PC-9 (cell line): Measurements from ENCODE around the gene ITFG1. TPM values are rescaled to one million over a fixed set of nuclear protein-coding genes. Genes with fewer than 3 reads are reported as not detected.

Experiments used
- BruUV-seq: library from RNA; stranded (reverse); fragments of 400-500 nt; replicated peaks from 2 replicates; lab custom pipeline; 2021; lab: Mats Ljungman, UMichigan
- CTCF ChIA-PET: fragments of 300-600 bp; sonication (Branson Sonifier 250); formaldehyde crosslinking; loops from one replicate; lab custom pipeline; 2022; ENCODE audit warnings: antibody characterized with exemption; lab: Charles Lee
- POLR2A ChIA-PET: fragments of 300-600 bp; sonication (Branson Sonifier 250); formaldehyde crosslinking; loops from one replicate; lab custom pipeline; 2022; ENCODE audit warnings: antibody characterized with exemption; ENCODE audit not compliant: unreplicated experiment; lab: Charles Lee
- DNase-seq, 2 experiments: peaks; one replicate each; pipeline versions ENCODE4 v3.0.0 to v3.0.0-alpha.2; 2015 to 2022; ENCODE audit warnings: mixed read lengths in 1 of 2
- H2AFZ ChIP-seq: fragments of 200-600 bp; sonication (generic); 2 replicates; pipeline ENCODE4 v1.8.1; 2017; ENCODE audit warnings: antibody characterized with exemption
- H3F3A ChIP-seq: fragments of 200-600 bp; sonication (generic); 2 replicates; pipeline ENCODE4 v1.8.1; 2017; ENCODE audit warnings: antibody characterized with exemption, mild to moderate bottlenecking, low read depth; ENCODE audit not compliant: insufficient read depth
- H3K27ac ChIP-seq: fragments of 200-600 bp; sonication (generic); 2 replicates; pipeline ENCODE4 v1.6.1; 2016; ENCODE audit warnings: mixed run types
- H3K27me3 ChIP-seq: fragments of 200-600 bp; sonication (generic); 2 replicates; pipeline ENCODE4 v1.6.1; 2016; ENCODE audit warnings: low read depth, mixed run types; ENCODE audit not compliant: insufficient read depth
- H3K36me3 ChIP-seq: fragments of 200-600 bp; sonication (generic); 2 replicates; pipeline ENCODE4 v1.6.1; 2016; ENCODE audit warnings: low read depth, mixed run types
- H3K4me1 ChIP-seq: fragments of 200-600 bp; sonication (generic); replicated peaks from 2 replicates; pipeline ENCODE4 v1.6.1; 2016; ENCODE audit warnings: mixed run types; ENCODE audit not compliant: insufficient read depth
- H3K4me2 ChIP-seq: fragments of 200-600 bp; sonication (generic); 2 replicates; pipeline ENCODE4 v1.6.1; 2017; ENCODE audit warnings: mixed run types
- H3K4me3 ChIP-seq: fragments of 200-600 bp; sonication (generic); 2 replicates; pipeline ENCODE4 v1.6.1; 2016; ENCODE audit warnings: mixed run types
- H3K79me2 ChIP-seq: fragments of 200-600 bp; sonication (generic); 2 replicates; pipeline ENCODE4 v1.6.1; 2017; ENCODE audit warnings: low read depth, mixed run types
- H3K9me2 ChIP-seq: fragments of 200-600 bp; sonication (generic); 2 replicates; pipeline ENCODE4 v1.8.1; 2017; ENCODE audit warnings: mild to moderate bottlenecking; ENCODE audit not compliant: insufficient read depth
- H3K9me3 ChIP-seq: fragments of 200-600 bp; sonication (generic); 2 replicates; pipeline ENCODE4 v1.8.1; 2016; ENCODE audit warnings: low read depth; ENCODE audit not compliant: insufficient read depth
- H4K20me1 ChIP-seq: fragments of 200-600 bp; sonication (generic); 2 replicates; pipeline ENCODE4 v1.8.1; 2017; ENCODE audit not compliant: insufficient read depth
- CTCF ChIP-seq: fragments of 200-600 bp; sonication (generic); conservative IDR thresholded peaks from 2 replicates; pipeline ENCODE4 v1.6.1; 2017; ENCODE audit warnings: mixed run types, antibody characterized with exemption, mild to moderate bottlenecking, moderate library complexity
- EZH2 ChIP-seq: fragments of 200-600 bp; sonication (generic); IDR thresholded peaks from 2 replicates; pipeline ENCODE4 v1.8.0; 2017; ENCODE audit warnings: antibody characterized with exemption, low read depth
- intact Hi-C: fragments of 100-400 bp; cut with micrococcal nuclease; formaldehyde crosslinking; loops from one replicate; pipeline ENCODE4 v1.10.0; 2022; ENCODE audit not compliant: unreplicated experiment
- total RNA-seq: library from RNA; stranded (reverse); gene quantifications from 2 replicates; pipeline ENCODE4 v1.2.3, GENCODE V29; 2021

The ITFG1 gene
- total RNA-seq, 1 experiment from 2014 or later, result 33.0 TPM

DNA sequence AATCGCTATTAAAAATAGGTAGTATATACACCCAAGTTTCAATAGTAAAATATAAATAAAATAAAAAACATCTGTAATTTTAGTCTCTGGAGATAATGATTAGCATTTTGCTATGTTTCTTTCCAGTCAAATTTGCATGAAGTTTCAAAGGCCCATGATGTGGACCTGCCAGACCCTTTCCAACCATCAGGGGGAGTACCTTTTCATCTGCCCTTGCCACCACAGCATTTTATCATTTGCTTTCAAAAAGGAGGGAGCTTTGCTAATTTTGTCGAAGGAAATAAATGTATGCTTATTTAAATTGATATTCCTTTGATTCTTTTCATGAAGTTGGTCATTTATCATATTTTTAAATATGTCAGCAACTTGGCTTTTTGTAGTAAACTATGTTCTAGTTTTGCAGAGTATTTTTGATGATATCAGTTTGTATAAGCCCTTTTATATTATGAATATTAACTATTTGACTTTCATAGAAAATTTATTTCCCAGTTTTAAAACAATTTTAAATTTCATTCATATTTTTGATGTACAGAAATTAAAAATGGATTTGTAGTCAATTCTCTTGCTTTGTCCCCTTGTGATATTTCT lies 201.9 kb downstream of the ITFG1 start:
- no peak overlapping the region for H3K27ac ChIP-seq
- H3K36me3 ChIP-seq, result no peaks in the 10 kb centered on the region
- H4K20me1 ChIP-seq, result no peaks in the 10 kb centered on the region; the same call in 1 of the 2 replicates
- no peak overlapping the region for H3K4me3 ChIP-seq
- no peaks in the 10 kb centered on the region for H3K27me3 ChIP-seq
- H3K4me2 ChIP-seq, result no peak overlapping the region
- DNase-seq, result no peak
- H3K9me3 ChIP-seq, result no peaks in the 10 kb centered on the region
- no peaks in the 10 kb centered on the region for H3F3A ChIP-seq
- ChIA-PET CTCF (no interaction called here), POLR2A (interaction anchor here (0.7 kb wide), 1 partner anchor 256 kb away, joined by 4 read pairs; no protein-coding TSS in a partner anchor)
- no peak for TF ChIP-seq EZH2
- TF ChIP-seq CTCF, result peak; percentile 71
- no peaks in the 10 kb centered on the region for H3K9me2 ChIP-seq
- H3K79me2 ChIP-seq, result no peaks in the 10 kb centered on the region
- no TSS peak for BruUV-seq
- no peak overlapping the region for H2AFZ ChIP-seq
- intact Hi-C loops, result loop anchor here (5.0 kb wide), 1 partner anchor 898 kb away; the partner anchor contains the start of gene ABCC12
- H3K4me1 ChIP-seq, result no peaks in the 10 kb centered on the region

DNA sequence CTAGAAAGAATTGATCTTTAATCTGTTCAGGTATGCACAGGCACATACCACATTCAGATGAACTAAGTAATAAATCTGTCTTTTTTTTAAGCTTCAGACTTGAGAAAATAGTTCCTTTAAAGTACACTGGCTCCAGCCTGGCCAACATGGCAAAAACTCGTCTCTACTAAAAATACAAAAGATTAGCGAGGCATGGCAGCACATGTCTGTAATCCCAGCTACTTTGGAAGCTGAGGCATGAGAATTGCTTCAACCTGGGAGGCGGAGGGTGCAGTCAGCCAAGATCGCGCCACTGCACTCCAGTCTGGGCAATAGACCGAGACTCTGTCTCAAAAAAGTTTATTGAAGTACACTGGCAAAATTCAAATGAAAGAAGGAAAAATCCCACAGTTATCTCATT lies 206.1 kb downstream of the ITFG1 start:
- ChIA-PET POLR2A (no interaction called here), CTCF (no interaction called here)
- Histone ChIP-seq H3K27me3 (no peaks in the 10 kb centered on the region), H3K79me2 (no peaks in the 10 kb centered on the region), H3K9me3 (no peaks in the 10 kb centered on the region), H3F3A (no peaks in the 10 kb centered on the region), H3K9me2 (no peaks in the 10 kb centered on the region), H2AFZ (no peak overlapping the region), H3K4me2 (no peak overlapping the region), H3K4me1 (no peaks in the 10 kb centered on the region), H4K20me1 (no peaks in the 10 kb centered on the region), H3K4me3 (no peak overlapping the region), H3K27ac (no peak overlapping the region), H3K36me3 (no peaks in the 10 kb centered on the region)
- BruUV-seq, result no TSS peak
- no peak for DNase-seq
- intact Hi-C loops, result loop anchor here (5.0 kb wide), 1 partner anchor 903 kb away; the partner anchor contains the start of gene ABCC12
- TF ChIP-seq CTCF (no peak), EZH2 (no peak)

DNA sequence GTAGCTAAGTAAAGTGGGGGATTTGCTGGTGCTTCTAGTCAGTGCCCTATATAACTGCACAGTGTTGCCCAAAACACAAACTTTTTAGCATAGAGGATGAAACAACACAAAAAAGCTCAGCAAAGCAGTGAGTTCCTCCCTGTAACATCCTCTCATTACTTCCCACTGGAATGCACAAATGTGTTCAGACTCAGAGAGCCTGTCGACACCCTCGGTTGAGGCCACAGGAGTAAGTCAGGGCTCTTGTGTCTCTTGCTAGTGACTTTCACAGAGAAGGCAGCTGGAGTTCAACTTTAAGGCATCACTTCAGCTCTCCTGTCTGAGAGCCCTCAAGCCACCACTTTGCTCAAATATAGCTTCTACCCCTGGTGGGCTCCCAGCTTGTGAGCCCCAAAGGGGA lies 209.9 kb downstream of the ITFG1 start:
- intact Hi-C loops, result no loop called here
- no peak for TF ChIP-seq EZH2
- TF ChIP-seq CTCF, result no peak
- H3F3A ChIP-seq, result 0 out of 2 replicates have a peak, but pooled peaks cover 3% of the 10 kb centered on the region
- no peaks in the 10 kb centered on the region for H4K20me1 ChIP-seq
- no peaks in the 10 kb centered on the region for H3K9me2 ChIP-seq
- H3K36me3 ChIP-seq, result no peaks in the 10 kb centered on the region
- no peak overlapping the region for H3K27ac ChIP-seq
- H2AFZ ChIP-seq, result no peak overlapping the region
- no peak for DNase-seq
- H3K9me3 ChIP-seq, result no peaks in the 10 kb centered on the region
- CTCF ChIA-PET, result no interaction called here
- H3K4me1 ChIP-seq, result no peaks in the 10 kb centered on the region
- H3K79me2 ChIP-seq, result no peaks in the 10 kb centered on the region
- BruUV-seq, result no TSS peak
- no peaks in the 10 kb centered on the region for H3K27me3 ChIP-seq
- H3K4me3 ChIP-seq, result no peak overlapping the region
- POLR2A ChIA-PET, result no interaction called here
- no peak overlapping the region for H3K4me2 ChIP-seq
